Measurements from ENCODE around the gene MICALL2.
A peak's percentile ranks its signal among the peaks of the same experiment; 100 is the strongest.

The MICALL2 gene

DNA sequence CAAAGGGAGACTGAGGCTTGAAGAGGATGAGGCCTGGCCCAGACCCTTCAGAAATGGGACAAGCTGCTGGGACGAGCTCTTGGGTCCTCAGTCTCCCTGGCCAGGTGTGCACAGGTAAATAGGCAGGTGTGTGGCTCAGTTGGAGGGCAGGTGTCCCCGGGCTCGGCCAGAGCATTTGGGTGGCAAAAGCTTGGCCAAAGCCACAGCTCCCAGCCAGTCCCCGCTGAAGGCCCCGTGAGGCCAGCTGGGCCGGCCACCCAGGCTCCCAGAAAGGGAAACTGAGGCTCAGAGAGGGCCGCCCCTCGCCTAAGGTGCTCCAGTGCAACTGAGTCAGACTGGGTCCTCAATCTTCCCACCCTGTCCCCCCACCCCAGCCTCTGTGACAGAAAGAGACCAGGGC lies 37.3 kb downstream of the MICALL2 start:
- FAIRE-seq, result no peak
- DNase-seq (ENCODE audit: extremely low spot score, insufficient read length, low read depth), result no peak

GRCh38 chr7:1421020-1421790 lies 38.1 kb downstream of the MICALL2 start:
- FAIRE-seq (no peak), DNase-seq (ENCODE audit: extremely low spot score, insufficient read length, low read depth) (no peak)

DNA sequence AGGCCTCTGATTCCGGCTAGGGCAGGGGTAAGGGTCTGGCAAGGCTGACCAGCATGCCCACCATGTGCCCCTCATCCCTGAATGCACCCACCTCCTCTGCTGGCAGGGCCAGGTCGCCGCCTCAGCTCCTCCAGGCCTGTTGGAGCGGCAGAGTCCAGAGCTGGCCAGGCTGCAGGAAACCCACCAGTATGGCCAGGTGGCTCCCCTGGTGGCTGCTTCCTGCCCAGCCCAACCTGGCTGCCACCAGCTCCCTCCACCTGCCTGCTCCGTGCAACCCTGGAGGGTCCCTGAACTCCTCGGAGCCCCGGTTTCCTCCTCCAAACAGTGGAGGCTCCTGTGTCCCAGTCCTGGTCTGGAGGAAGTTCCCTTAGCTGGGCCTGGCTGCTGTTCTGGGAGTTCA lies 39.6 kb downstream of the MICALL2 start:
- FAIRE-seq, result no peak
- DNase-seq (ENCODE audit: extremely low spot score, insufficient read length, low read depth), result no peak

DNA sequence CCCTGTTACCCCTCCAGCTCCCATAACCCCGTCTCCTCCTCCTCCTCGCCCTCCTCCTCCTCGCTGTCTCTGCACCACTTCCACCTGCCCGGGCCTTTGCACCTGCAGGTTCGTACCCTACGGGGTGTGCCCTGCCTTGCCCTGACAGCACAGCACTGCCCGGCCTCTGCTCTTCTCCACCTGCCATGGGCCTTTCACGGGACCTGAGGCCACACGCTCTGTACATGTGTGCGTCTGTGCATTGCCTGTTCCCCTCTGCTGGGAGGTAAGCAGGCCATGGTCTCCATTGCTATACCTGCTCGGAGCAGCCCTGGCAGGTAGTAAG lies 40.0 kb downstream of the MICALL2 start:
- FAIRE-seq, result no peak
- no peak for DNase-seq (ENCODE audit: extremely low spot score, insufficient read length, low read depth)

DNA sequence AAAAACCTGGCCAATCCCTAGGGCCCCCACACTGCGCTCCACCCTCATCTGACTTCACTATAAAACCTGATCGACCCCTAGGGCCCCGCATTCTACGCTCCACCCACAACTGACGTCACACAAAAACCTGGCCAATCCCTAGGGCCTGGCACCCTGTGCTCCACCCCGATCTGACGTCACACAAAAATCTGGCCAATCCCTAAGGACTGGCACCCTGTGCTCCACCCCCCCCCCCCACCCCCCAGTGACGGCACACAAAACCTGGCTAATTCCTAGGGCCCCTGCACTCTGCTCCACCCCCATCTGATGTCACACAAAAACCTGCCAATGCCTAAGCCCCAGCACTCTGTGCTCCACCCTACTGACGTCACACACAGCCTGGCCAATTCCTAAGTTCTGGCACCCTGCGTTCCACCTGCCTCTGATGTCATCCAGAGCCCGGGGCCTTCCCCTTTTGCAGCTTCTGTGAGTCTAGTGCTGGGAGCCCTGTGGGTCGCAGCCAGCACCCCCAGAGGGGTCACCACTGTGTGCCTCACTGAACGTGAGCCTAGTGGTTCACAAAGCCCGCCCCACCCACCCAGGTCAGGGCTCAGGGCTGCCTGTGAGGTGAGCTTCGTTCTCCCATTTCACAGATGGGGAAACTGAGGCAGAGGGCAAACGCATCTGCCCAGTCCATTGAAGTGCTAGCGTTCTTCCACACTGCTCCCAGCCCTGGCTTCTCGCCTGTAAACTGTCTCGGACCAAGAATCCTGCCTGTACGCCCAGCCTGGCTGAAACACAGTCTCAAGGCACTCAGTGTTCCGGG lies 40.6 kb downstream of the MICALL2 start:
- FAIRE-seq (no peak), DNase-seq (ENCODE audit: extremely low spot score, insufficient read length, low read depth) (no peak)

DNA sequence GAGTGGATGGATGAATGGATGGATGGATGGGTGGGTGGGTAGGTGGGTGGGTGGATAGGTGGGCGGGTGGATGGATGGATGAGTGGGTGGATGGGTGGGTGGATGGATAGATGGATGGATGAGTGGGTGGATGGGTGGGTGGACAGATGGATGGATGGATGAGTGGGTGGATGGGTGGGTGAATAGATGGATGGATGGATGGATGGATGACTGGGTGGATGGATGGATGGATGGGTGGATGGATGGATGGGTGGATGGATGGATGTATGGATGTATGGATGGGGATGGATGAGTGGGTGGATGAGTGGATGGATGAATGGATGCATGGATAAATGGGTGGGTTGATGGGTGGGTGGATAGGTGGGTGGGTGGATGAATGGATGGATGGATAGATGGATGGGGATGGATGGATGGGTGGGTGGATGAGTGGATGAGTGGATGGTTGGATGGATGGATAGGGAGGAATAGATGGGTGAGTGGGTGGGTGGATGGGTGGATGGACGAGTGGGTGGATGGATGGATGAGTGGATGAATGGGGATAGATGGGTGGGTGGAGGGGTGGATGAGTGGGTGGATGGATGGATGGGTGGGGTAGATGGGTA lies 43.8 kb downstream of the MICALL2 start:
- FAIRE-seq (no peak), DNase-seq (ENCODE audit: extremely low spot score, insufficient read length, low read depth) (no peak)

GRCh38 chr7:1413936-1414639 lies 45.2 kb downstream of the MICALL2 start:
- no peak for FAIRE-seq

DNA sequence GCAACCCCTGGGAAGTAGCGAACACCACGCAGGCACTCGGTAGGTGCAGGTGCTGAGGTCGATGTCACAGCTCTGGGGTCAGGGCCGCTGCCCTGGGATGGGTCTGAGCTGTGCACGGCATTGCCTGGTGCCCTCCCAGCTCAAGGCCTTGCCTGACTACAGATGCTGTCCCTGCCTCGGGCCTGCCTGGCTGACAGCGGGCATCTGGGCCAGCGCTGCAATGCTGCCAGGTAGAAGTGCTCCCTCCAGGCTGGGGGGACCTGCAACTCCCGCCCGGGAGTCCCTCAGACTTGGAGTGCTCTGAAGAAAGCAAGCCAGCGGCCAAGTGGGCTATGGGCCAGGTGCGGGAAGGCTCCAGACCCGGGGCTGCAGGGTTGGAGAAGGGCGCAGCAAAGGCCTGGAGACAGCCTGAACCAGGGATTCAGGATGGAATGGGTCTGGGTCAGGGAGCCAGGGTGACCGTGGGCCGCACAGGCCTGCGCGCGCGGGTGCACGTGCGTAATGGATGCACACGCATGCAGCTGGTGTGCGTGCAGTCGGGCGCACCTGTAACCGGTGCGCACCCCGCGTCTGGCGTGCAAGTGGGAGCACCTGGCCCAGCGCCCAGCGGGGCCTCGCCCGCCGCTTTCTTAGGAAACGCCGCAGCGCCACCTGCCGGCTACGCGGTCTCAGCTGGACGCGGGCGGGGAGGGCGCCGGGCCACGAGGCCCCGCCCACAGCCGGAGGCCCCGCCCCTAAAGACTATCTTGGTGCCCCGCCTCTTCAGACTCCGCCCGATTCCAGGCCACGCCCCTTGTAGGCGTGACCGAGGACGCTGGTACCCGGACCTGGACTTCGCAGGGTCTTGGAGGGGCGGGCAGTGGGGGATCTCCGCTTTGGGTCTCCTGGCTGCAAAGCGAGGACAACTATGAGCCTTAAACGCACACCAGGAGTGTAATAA lies 46.7 kb downstream of the MICALL2 start:
- FAIRE-seq (peak; percentile 85), DNase-seq (ENCODE audit: extremely low spot score, insufficient read length, low read depth) (peak; percentile 95)

More at GRCh38 chr7:1413936-1414639, 45.2 kb downstream of the MICALL2 start:
- no peak for DNase-seq (ENCODE audit: extremely low spot score, insufficient read length, low read depth)

- no peak for FAIRE-seq
- no peak for DNase-seq (ENCODE audit: extremely low spot score, insufficient read length, low read depth)
Observed at GRCh38 chr7:1411414-1411813, 47.9 kb downstream of the MICALL2 start.

GRCh38 chr7:1410992-1411391 lies 48.3 kb downstream of the MICALL2 start:
- FAIRE-seq, result no peak
- no peak for DNase-seq (ENCODE audit: extremely low spot score, insufficient read length, low read depth)

DNA sequence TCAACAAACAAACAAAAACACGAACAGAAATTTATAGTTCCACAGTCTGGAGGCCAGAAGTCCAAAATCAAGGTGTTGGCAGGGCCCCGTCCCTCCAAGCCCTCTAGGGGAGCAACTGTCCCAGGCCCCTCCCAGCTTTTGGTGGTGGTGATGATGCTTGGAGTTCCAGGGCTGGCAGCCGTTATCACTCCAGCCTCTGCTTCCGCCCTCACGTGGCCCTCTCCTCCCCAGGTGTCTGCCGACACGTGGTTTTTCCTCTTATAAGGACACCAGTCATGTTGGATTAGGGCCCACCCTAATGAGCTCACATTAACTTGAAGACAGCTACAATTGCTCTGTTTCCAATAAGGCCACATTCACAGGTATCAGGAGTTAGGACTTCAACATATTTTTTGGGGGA lies 49.7 kb downstream of the MICALL2 start:
- FAIRE-seq, result no peak
- DNase-seq (ENCODE audit: extremely low spot score, insufficient read length, low read depth), result no peak

DNA sequence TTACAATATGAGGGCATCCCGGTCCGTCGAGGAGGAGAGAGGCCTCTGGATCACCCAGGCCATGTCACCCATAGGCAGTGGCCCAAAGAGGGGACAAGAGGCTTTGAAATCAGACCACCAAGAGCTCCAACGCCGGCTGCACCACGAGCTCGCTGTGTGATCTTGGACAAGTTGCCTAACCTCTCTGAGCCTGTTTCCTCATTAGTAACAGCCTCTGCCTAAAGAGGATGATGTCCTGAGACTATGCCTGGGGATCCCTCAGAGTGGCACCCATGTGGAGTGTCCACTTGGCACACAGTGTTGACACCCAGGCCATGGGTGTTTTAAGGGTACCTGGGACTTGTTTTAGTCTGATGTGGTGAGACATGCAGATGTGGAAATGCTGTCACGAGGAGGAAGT lies 50.8 kb downstream of the MICALL2 start:
- no peak for DNase-seq (ENCODE audit: extremely low spot score, insufficient read length, low read depth)
- FAIRE-seq, result no peak

DNA sequence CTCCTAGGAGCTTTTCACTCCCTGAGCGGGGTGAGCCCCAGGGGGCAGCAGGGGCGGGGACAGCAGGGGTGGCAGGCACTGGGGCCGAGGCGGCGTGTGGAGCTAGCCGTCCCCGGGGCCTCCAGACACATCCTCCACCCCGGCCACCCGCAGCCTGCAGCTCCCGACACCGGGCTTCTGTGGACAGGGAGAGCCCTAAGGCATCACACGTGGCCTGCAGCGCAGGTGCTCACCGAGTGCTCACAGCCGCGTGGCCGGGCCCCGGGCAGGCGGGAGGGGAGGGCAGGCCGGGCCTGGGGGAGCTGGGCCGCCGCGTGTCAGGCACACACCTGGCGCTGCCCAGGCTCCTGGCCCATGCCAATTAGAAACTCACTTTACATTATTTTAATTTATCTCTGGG lies 51.4 kb downstream of the MICALL2 start:
- FAIRE-seq (no peak), DNase-seq (ENCODE audit: extremely low spot score, insufficient read length, low read depth) (no peak)

GRCh38 chr7:1404898-1405548 lies 54.2 kb downstream of the MICALL2 start:
- FAIRE-seq (no peak), DNase-seq (ENCODE audit: extremely low spot score, insufficient read length, low read depth) (no peak)

DNA sequence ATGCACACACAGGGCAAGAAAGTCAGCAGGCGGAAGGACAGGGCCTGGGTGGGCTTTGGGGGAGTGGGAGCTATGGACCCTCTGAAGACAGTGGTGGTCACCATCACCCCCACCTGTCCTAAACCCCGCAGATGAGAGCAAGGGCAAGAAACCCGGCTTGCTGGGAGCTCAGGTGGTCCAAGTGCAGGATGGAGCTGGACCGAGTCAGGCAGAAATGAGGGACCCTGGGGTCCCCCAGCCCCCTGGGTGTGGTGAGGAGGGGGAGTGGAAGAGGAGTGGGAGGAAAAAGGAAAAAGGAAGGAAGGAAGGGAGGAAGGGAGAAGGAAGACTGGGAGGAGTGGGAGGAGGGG lies 54.8 kb downstream of the MICALL2 start:
- FAIRE-seq, result no peak
- no peak for DNase-seq (ENCODE audit: extremely low spot score, insufficient read length, low read depth)

GRCh38 chr7:1403638-1404459 lies 55.4 kb downstream of the MICALL2 start:
- FAIRE-seq (no peak), DNase-seq (ENCODE audit: extremely low spot score, insufficient read length, low read depth) (no peak)

GRCh38 chr7:1402791-1403637 lies 56.3 kb downstream of the MICALL2 start:
- FAIRE-seq, result no peak
- DNase-seq (ENCODE audit: extremely low spot score, insufficient read length, low read depth), result no peak

Measured in GM18507 (cell line).